Stimulated activated CD8-positive, alpha-beta memory T cell treated with anti-CD3 and anti-CD28 coated beads, Interleukin-4, amount 100 ng/mL, for 4 hours (primary cell): Measurements from ENCODE around the gene DDX39B.
A peak's percentile ranks its signal among the peaks of the same experiment; 100 is the strongest.

Source experiments
- DNase-seq, 2 donors: peaks; one replicate each; pipeline ENCODE4 v3.0.0-alpha.2; 2020; ENCODE audit warnings: low read depth in 2 of 2, low spot score in 1 of 2

The DDX39B gene

GRCh38 chr6:31548544-31548873 is 6.7 kb upstream of the DDX39B start:
- DNase-seq: no peak

GRCh38 chr6:31547727-31548543 is 6.1 kb upstream of the DDX39B start:
- DNase-seq: no peak

- DNase-seq: peak; percentile 76 to 87
Observed at GRCh38 chr6:31546958-31547726, 5.3 kb upstream of the DDX39B start, which contains the start of gene NFKBIL1. NFKBIL1 (plus strand) TSS chr6:31547608; CDS start chr6:31547695, 87 bp downstream.

- peak; percentile 64 to 70 for DNase-seq
Observed at GRCh38 chr6:31546339-31546957, 4.6 kb upstream of the DDX39B start, which contains the start of gene ATP6V1G2. ATP6V1G2 (minus strand) TSS chr6:31546608; CDS start chr6:31546559, 49 bp downstream.

GRCh38 chr6:31545291-31545690 is 3.5 kb upstream of the DDX39B start:
- no peak for DNase-seq

- DNase-seq: no peak
Observed at GRCh38 chr6:31544676-31545075, 2.9 kb upstream of the DDX39B start.

- no peak for DNase-seq
Observed at GRCh38 chr6:31543639-31544038, 1.8 kb upstream of the DDX39B start.

- peak in 1 of 2 donors; percentile 41 for DNase-seq
Observed at GRCh38 chr6:31541059-31541657, 645 bp downstream of the DDX39B start.

GRCh38 chr6:31540640-31541039 is 1.2 kb downstream of the DDX39B start:
- no peak for DNase-seq

GRCh38 chr6:31538805-31539400 is 2.9 kb downstream of the DDX39B start:
- DNase-seq: no peak

GRCh38 chr6:31535538-31536324 is 6.1 kb downstream of the DDX39B start:
- no peak for DNase-seq

GRCh38 chr6:31534521-31535040 is 7.2 kb downstream of the DDX39B start:
- no peak for DNase-seq

- no peak for DNase-seq
Observed at GRCh38 chr6:31534011-31534410, 7.8 kb downstream of the DDX39B start.

- no peak for DNase-seq
Observed at GRCh38 chr6:31533455-31533841, 8.4 kb downstream of the DDX39B start.

GRCh38 chr6:31532644-31533454 is 9.0 kb downstream of the DDX39B start:
- DNase-seq: no peak

- no peak for DNase-seq
Observed at GRCh38 chr6:31531771-31532643, 9.8 kb downstream of the DDX39B start.

- no peak for DNase-seq
Observed at GRCh38 chr6:31531162-31531561, 10.6 kb downstream of the DDX39B start.

GRCh38 chr6:31530659-31531058 is 11.1 kb downstream of the DDX39B start:
- no peak for DNase-seq
